CD4-positive, alpha-beta T cell treated with Interleukin-2 at 100 ng/mL for 4 hours (primary cell): ENCODE data around the gene MANEA.
"Not testable (repeated sequence)": the region's sequence is repeated elsewhere in the genome, so short reads cannot be mapped to it uniquely, and the experiment has no call there.

Experiments
- DNase-seq: peaks from one replicate; pipeline ENCODE4 v3.0.0-alpha.2; 2020; ENCODE audit warnings: low spot score

Gene MANEA, protein sequence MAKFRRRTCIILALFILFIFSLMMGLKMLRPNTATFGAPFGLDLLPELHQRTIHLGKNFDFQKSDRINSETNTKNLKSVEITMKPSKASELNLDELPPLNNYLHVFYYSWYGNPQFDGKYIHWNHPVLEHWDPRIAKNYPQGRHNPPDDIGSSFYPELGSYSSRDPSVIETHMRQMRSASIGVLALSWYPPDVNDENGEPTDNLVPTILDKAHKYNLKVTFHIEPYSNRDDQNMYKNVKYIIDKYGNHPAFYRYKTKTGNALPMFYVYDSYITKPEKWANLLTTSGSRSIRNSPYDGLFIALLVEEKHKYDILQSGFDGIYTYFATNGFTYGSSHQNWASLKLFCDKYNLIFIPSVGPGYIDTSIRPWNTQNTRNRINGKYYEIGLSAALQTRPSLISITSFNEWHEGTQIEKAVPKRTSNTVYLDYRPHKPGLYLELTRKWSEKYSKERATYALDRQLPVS

DNA sequence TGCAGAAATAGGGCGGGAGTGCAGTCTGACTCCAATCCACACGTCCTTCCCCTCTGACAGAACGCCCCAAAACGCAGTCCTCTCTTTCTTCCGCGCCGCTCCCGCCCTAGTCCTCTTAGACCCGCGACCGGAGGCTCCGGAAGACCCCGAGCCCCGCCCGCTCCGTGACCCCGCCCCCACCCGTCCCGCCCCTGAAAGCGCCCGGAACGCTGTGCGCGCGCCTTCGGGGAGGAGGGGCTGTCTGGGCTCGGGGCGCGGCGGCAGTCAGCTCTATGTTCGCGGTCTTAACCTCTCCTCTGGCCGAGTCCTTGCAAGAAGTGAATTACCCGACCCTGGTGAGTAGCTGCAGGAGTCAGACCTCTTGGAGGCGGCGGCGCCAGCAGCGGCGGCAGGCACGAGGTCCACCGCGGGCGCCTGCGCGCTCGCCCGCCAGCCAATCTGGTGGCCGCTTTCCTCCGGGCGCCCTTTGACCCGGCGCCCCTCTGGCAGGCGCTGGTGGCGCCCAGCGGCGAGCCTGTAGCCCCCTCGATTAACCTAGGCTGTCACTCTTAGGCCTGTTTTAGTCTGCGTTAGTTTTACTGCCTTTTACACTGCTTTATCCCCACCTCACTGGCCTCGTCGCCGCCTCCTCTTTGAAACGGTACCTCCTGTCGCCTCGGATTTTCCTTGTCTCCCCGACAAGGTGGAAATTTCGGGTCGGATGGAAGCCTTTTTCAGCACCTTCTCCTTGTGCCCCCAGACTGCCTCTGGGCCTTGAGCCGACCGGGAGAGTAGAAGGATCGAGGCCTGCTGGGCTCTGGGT, at the start of gene MANEA:
Gene MANEA (plus strand): TSS at position 232 of the 802 bp plus-strand sequence. CDS start 8,905 bp downstream, outside the sequence.
- DNase-seq, result peak; percentile 88

DNA sequence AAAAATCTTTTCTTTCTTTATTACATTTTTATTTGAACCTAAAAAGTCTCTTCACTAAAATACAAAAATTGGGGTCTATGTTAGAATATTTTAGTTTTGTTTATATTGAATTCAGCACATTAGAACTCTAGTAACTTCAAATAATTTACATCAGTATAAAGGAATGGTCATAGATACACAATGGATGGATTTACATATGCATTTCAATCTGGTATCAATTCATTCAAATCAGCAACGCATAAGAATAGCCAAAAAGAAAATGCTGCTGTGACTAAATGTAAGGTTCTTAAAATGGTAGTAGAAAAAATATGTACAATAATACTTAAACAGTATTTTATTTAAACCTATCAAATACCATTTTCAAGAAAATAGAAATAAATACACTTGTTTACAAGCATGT, 47.6 kb upstream of the MANEA start:
- DNase-seq, result no peak

DNA sequence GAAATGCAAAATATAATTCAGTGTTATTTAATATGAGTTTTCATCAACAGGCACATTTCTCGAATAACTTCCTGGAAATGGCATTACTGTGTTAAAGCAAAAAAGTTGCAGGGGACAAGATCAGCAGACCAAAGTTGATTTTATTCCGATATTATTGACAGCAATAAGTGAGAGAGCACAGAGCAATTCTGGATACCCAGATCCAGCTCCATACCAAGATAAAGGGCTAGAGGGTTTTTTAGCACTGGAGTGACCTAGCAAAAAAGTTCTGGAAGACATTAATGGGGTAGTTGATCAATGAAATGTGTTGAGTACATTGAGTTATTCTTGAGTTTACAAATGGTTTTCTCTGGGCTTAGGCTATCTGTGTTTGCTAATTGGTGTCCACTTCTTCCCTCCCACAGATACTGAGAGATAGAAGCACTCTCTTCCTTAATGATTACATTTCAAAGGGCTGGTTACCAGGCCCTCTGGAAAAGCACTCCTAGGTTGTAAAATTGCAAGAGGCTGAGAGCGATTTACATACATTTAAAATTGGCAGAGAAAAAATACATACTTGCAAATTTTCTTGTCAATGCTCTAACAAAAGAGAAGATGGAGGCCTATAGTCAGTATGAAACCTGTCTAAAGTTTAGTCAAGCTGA, 47.0 kb upstream of the MANEA start:
- DNase-seq, result no peak

DNA sequence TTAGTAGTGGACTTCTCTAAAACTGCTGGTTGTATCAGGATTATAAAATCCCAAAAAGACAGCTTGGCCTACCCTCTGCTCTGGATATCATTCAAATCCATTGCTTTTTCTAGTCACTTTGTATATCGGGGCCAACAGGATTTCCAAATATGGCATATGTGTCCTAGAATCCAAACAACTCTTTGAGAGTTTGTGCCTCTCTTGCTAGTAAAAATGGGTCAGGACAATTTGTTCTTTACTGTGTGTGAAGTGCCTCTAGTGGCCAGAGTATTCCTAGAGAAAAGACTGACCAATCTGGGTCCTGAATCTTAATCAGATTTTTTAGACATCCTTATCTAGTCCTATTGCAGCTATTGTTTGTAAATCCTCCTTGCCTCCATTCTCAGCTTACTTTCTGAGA, 33.5 kb upstream of the MANEA start:
- DNase-seq, result no peak

DNA sequence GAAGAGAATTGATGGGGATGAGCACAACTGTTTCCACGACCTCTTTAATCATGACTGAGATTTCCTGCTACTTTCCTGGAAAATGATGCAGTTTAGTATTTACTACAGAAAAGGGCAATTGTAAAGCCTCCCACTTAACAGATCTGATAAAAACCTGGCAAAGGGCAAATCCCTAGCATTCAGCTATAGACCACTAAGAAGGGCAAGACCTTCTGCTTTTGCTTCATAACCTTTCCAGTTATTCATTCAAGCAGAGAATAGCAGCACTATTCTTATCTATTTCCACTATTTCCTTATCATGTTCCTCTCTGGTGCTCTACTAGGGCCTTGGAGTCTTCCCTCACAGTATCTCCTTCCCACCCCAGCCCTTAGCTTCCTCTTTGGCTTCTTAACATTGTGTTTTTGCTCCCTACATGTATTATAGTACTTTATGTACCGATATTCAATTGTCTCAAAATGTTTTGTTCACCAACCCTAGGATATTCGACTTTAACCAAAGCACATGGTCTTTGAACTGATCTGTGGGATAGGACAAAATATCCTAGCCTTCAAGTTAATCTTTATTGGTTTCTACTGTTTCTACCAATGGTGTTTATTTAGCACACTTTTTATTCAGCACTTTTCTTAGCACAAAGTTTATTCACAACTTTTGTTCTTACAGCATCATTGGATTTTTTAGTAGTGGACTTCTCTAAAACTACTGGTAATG, 32.7 kb upstream of the MANEA start:
- DNase-seq, result no peak

DNA sequence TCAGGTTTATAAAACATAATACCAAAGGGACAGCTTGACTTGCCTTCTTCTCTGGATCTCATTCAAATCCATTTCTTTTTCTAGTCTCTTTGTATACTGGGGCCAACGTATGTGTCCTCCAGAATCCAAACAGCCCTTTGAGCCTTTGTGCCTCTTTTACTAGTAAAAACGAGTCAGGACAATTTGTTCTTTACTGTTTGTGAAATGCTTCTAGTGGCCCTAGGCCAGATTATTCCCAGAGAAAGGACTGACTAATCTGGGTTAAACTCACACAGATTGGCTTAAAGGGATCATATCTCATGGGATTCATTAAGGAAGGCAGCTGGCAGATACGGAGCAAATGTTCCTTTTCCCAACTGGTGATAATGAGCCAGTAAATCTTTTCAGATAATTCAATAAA, 32.1 kb upstream of the MANEA start:
- no peak for DNase-seq

DNA sequence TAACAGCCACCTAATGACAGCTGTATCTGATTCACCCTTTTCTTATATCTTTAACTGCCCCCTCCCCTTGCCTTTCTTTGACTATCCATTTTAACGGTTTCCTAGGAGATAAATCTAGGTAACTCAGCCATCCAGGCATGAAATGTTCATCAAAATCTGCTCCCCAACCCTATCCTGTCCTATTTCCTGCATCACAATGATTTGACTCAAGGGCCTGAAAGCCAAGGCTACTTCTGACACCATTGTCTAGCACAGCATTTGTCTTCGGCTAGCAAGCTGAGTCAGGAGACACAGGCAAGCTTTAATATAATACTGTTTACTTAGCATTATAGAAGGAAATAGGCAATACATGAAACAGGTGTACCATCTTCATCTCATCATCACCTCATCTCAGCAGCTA, 31.6 kb upstream of the MANEA start:
- DNase-seq, result no peak

DNA sequence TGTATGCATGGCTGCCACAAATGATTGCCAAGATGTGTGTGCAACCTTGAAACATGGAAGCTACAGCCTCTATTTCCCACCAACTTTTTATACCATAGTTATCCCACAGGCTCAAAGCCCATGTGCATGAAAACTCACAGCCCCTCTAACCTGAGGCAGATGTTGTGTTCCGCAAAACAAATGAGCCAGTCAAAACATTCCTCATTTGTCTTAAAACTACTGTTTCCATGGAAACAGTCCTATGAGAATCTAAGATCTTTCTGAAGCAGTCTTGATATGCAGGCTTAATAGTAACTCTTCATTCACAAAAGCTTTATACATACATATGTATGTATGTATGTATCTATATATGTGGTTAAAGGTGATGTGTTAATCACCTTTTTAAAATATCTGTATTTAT, 31.2 kb upstream of the MANEA start:
- DNase-seq, result no peak

DNA sequence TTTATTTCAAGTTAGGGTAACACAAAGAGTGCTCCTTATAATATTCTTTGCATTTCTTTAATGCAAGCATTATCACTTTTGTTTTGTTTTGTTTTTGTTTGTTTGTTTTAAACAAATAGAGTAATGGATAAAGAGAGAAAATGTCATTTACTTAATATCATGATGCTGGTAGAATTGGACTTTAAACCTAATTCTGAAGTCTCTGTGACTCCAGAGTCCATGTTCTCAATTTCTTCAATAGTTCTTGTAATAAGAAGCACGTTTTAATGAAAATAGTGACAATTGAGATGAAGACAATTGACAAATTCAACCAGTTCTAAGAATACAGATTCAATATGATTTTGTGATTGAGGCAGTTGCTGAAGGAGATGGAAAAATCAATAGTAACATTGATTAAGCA, 30.3 kb upstream of the MANEA start:
- DNase-seq, result no peak

DNA sequence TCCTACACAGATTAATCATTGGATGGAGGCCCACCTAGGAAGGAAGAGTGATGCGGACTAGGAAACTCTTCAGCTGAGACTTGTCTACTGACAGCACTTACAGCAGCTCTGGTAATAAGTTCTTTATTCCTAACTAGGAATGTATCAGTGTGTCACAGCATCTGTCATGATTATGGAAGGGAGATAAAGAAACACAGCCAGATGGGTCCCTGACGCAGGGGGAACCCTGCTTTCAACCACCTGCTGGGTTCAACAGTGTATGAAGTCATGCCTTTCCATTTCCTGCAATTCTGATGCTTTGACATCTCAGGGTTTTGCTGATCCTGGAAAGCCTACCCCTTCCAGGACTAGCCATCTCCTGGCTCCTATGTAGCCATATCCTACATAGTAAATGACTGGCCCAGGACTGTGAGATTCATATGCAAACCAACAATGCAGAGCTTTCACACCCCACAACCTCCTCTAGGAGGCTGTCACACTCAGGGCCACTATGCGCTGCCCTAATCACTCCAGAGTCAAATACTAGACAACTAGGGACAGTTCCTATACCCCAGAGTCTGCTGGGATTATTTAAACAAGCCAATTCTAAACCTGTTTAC, 29.0 kb upstream of the MANEA start:
- DNase-seq, result no peak

DNA sequence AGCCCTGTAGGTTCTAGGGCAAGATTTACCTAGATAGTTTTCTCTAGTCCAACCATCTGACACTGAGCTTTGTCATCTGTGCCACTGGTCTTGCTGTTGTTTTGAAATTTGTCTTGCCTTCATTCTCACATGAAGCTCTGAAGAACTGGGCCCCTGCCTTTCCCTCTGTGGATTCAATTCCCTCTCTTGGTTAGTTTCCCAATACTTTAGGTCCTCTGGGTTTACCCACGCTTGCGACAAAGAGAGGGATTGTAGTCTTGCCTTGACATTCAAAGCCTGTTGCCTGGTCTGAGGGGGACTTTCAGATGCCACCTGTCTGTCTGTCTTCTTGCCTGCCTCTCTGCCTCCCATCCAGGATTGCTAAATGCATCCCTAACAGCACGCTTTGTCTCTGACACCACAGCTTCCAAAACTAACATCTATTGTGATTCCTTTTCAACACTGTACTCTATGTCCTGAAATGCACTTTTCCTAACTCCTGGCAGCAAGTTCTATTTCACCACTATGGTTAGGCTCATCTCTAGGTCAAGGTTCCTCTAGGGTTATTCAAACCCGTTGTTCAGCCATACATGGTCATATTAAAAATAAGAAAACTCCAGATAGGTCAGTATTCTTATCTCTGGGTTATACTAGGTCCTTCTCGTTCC, 25.5 kb upstream of the MANEA start:
- no peak for DNase-seq

DNA sequence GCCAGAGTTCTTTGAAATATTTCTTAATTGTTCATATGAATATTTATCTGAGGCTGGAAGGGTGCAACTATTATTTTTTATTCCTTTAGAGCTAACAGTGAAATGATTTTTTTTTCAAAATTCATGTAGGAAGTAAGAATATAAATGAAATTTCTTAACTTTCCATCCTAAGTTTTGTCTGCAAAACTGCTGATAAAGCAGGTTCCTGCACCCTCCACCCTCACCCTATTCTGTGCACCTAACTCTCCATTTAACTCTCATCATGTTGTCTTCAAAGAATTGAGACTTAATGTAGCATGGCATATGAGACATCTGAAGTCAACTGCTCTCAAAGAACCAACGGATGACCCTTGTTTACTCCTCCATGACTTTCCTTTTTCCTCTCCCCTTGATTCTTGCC, 23.5 kb upstream of the MANEA start:
- no peak for DNase-seq

DNA sequence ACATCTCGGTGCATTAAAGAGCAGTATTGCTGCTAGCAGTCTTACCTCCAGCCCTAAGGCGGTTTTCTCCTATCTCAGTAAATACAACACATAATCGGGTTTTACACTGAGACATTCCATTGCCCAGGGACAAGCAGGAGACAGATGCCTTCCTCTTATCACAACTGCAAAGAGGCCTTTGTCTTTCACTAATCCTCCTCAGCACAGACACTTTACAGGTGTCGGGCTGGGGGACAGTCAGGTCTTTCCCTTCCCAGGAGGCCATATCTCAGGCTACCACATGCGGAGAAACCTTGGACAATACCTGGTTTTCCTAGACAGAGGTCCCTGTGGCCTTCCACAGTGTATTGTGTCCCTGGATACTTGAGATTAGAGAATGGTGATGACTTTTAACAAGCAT, 16.4 kb upstream of the MANEA start:
- not testable (repeated sequence) for DNase-seq

DNA sequence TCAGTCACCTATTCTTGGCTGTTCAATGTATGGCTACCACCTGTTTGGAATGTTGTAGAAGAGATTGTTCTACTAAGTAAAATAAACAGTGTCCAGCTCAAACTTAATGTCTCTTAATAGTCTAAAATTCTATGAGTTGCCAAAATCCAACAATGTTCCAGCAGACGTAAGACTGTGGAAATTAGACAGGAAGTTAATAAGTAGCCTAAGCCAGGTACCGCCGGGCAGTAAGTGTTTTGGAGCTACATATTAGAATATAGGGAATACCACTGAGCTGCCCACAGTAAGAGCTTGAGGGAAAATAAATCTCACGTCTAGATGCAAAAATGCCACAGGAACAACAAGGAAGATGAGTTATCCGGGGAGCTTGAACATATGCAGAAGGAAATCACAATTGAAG, 7.8 kb upstream of the MANEA start:
- DNase-seq, result no peak

DNA sequence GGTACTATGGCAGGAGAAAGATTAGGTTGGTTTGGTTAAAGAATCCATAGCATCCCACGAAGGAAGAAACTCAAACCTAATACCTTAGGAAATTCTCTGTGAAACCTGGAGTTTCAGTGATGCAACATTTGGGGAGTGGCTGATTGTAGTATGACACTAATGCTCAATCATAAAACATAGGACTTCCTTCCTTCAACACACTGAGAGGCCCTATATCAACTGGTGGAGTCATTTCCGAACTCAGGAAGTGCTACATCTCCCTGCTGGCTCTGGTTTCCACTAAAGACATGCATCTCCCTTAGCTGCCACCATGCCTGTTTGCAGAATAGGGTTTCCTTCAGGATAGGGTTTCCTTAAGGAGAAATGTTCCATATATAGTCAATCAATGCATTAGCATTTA, 5.2 kb upstream of the MANEA start:
- DNase-seq, result no peak

DNA sequence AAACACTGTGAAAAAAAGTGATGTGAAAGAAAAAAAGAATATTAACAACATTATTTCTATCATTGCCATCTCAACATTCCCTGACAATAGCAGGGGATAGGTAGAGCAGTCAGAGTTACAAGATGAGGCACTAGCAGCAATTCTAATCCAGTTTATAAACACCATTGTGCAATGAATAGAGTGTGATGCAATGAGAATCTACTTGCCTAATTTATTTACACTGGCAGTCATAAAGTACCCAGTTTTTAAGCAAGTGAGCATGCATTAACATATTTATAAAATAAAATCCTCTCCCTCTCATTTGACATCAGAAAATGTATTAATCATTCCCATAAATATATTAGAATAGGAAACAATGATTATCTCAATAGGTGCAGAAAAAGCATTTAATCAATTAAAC, 2.5 kb upstream of the MANEA start:
- DNase-seq, result no peak

DNA sequence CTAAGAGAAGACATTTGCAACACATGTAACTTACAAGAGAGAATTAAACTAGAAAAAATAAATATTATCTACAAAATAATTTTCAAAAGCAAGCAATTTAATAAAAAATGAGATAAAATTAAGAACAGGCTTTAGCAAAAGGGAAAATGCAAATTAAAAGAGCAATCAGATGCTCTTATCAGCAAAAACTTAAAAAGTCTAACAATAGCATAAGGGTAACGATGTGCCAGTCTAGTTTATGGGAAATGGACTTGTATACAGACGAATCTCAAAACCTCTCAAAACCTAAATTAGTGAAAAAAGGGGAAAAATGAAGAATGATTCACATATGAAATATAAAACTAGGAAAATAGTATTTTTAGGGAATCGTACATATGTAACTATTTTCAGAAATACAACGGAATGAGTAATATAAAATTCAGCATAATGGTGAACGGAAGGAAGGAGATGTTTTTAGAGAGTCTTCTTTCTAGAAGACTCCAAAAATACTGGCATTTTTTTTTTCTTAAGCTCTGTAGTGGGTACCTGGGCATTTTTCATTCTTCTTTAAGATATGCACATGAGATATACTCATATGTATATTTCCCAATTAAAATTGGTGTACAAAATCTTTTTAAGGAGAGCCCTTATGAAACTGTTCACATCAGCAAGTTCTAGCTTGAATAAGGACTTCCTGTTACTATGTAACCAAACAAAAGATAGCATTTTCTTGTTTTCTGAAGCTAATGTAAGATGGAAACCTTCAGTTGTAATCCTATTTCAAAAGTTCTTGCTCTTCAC, 927 bp upstream of the MANEA start:
- peak; percentile 27 for DNase-seq

DNA sequence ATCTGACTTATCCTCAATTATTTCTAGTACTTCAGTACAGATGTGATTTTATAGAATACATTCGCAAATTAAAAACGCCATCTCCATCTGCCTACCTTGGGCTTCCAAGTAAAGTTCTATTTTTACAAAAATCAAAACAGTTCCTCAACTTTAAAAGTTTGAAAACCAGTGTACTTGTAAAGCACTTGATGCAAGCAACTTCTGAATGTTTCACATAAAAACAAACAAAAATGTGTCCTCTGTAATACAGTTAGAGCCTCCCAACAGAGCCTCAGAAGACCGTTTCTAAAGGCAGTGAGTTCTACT, 384 bp upstream of the MANEA start:
- DNase-seq, result no peak

DNA sequence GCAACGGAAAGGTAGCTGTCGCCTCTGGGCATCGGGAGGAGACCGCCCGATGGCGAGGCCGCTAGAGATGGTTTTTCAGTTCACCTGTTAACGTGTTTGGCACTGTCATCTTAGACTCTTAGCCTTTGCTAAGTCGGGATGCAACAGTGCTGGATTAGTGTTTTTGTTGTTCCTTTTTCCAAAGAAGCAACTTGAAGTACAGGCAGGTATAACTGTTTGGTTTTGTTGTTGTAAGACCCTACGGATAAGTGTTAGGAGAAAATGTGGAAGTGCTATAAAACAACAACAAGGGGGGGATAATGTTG, 723 bp downstream of the MANEA start:
- DNase-seq, result no peak

DNA sequence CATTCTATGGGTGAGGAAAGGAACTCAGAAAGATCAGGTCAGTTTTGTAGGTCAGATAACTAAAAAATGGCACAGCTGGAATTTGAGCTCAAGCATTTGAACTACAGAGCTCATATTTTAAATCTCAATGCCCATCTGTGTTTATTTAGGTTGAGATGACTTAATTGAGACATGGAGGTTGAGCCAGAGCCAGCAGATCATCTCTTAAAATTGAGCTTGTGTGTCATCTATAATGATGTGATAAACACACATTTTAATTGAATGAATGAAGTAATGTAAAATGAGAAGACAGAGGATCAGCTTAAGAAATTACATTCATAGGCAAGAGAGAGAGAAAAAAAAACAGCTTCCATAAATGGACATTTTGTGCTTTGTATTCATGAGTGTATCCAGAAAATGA, 3.7 kb downstream of the MANEA start:
- no peak for DNase-seq

DNA sequence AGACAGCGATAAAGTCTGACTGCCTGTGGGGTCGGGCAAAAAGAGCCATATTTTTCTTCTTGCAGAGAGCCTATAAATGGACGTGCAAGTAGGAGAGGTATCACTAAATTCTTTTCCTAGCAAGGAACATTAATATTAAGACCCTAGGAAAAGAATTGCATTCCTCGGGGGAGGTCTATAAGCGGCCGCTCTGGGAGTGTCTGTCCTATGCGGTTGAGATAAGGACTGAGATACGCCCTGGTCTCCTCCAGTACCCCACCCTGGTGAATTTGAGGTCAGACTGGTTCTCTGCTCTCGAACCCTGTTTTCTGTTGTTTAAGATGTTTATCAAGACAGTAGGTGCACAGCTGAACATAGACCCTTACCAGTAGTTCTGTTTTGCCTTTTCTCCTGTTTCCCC, 6.9 kb downstream of the MANEA start:
- DNase-seq, result not testable (repeated sequence)
